ENCODE data around the gene TTI1. TPM values are rescaled to one million over a fixed set of nuclear protein-coding genes. Genes with fewer than 3 reads are reported as not detected.
A peak's percentile ranks its signal among the peaks of the same experiment; 100 is the strongest.

The TTI1 gene
- total and polyA plus RNA-seq, 2 experiments from 2014 or later = 17.8 to 56.4 TPM

DNA sequence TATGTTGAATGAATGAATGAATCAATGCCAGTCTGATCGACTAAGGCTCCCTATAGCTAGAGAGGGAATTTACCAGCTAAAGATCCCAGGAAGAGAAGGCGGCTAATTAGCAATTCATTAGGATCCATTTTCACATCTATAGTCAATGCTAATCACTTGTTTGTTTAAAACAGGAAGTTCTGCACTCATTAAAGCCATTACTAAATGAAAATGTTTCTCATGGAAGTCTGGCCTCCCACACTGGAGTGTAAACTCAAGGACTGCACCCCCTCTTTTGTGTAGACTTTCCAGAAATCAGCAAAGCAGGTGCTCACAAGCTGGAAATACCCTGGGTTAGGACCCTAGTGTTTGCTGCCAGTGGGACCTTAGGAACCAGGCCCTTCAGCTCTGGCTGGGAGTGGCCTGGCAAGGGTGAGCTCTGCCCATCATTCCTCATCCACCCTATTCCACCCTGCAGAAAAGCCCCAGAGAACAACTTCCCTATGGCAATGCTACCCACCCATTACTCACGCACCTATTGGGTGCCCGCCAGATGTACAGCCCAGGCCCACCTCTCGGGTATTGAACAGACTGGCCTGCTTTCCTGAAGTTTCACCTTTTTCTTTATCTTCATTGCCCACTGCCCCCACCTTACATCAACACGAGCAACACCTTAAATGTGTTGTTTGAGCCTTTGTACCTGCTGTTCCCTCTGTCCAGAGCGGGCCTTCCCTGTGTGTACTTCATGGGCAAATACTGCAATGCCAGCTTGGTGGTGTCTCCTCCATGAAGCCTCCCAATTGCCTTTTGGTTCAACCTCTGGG lies 60.8 kb downstream of the TTI1 start (continued):
- TF ChIP-seq, protein P1, sequence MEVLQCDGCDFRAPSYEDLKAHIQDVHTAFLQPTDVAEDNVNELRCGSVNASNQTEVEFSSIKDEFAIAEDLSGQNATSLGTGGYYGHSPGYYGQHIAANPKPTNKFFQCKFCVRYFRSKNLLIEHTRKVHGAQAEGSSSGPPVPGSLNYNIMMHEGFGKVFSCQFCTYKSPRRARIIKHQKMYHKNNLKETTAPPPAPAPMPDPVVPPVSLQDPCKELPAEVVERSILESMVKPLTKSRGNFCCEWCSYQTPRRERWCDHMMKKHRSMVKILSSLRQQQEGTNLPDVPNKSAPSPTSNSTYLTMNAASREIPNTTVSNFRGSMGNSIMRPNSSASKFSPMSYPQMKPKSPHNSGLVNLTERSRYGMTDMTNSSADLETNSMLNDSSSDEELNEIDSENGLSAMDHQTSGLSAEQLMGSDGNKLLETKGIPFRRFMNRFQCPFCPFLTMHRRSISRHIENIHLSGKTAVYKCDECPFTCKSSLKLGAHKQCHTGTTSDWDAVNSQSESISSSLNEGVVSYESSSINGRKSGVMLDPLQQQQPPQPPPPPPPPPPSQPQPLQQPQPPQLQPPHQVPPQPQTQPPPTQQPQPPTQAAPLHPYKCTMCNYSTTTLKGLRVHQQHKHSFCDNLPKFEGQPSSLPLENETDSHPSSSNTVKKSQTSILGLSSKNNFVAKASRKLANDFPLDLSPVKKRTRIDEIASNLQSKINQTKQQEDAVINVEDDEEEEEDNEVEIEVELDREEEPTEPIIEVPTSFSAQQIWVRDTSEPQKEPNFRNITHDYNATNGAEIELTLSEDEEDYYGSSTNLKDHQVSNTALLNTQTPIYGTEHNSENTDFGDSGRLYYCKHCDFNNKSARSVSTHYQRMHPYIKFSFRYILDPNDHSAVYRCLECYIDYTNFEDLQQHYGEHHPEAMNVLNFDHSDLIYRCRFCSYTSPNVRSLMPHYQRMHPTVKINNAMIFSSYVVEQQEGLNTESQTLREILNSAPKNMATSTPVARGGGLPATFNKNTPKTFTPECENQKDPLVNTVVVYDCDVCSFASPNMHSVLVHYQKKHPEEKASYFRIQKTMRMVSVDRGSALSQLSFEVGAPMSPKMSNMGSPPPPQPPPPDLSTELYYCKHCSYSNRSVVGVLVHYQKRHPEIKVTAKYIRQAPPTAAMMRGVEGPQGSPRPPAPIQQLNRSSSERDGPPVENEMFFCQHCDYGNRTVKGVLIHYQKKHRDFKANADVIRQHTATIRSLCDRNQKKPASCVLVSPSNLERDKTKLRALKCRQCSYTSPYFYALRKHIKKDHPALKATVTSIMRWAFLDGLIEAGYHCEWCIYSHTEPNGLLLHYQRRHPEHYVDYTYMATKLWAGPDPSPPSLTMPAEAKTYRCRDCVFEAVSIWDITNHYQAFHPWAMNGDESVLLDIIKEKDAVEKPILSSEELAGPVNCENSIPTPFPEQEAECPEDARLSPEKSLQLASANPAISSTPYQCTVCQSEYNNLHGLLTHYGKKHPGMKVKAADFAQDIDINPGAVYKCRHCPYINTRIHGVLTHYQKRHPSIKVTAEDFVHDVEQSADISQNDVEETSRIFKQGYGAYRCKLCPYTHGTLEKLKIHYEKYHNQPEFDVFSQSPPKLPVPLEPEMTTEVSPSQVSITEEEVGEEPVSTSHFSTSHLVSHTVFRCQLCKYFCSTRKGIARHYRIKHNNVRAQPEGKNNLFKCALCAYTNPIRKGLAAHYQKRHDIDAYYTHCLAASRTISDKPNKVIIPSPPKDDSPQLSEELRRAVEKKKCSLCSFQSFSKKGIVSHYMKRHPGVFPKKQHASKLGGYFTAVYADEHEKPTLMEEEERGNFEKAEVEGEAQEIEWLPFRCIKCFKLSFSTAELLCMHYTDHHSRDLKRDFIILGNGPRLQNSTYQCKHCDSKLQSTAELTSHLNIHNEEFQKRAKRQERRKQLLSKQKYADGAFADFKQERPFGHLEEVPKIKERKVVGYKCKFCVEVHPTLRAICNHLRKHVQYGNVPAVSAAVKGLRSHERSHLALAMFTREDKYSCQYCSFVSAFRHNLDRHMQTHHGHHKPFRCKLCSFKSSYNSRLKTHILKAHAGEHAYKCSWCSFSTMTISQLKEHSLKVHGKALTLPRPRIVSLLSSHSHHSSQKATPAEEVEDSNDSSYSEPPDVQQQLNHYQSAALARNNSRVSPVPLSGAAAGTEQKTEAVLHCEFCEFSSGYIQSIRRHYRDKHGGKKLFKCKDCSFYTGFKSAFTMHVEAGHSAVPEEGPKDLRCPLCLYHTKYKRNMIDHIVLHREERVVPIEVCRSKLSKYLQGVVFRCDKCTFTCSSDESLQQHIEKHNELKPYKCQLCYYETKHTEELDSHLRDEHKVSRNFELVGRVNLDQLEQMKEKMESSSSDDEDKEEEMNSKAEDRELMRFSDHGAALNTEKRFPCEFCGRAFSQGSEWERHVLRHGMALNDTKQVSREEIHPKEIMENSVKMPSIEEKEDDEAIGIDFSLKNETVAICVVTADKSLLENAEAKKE (CRISPR knock-in tag; IDR thresholded peaks at IDR 0.05) = no peak
- TF ChIP-seq NANOG (IDR thresholded peaks at IDR 0.05; ENCODE audit: borderline replicate concordance) (peak; percentile 69; the same call in 1 of the 2 replicates), STAT1 (IDR thresholded peaks at IDR 0.05; ENCODE audit: unreplicated experiment) (no peak), EZH2phosphoT487 (IDR thresholded peaks at IDR 0.05; ENCODE audit: unreplicated experiment) (no peak)
- TF ChIP-seq, protein P2, sequence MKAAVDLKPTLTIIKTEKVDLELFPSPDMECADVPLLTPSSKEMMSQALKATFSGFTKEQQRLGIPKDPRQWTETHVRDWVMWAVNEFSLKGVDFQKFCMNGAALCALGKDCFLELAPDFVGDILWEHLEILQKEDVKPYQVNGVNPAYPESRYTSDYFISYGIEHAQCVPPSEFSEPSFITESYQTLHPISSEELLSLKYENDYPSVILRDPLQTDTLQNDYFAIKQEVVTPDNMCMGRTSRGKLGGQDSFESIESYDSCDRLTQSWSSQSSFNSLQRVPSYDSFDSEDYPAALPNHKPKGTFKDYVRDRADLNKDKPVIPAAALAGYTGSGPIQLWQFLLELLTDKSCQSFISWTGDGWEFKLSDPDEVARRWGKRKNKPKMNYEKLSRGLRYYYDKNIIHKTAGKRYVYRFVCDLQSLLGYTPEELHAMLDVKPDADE (IDR thresholded peaks at IDR 0.05) = 0 out of 2 replicates have a peak, but pooled peaks have one; percentile 13

DNA sequence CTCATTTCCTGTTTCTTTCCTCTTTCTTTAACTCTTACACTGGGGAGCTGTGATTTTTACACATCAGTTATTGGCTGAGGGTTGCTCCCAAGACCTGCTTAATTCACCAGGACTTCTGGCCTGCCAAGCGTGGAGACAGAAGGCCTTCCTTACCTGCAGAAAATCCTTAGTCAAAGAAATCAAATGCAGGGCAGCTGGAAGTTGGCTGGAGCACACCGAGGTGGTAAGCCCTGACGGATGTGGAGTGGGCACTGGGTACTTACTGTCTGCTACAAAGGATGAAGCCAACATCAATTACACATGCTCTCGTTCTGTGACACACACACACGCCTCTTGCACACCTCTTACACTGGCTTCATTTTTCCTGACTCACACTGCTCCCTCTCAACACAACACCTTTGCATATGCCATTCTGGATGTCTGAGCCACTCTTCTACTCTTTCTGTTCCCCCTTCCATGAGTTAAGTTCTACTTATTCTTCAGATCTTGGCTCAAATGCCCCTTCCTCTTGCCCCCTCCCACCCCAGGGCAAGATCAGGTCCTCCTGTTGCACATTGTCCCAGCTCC lies 61.6 kb downstream of the TTI1 start:
- Histone ChIP-seq H3K9me2 (ENCODE audit: insufficient read depth) (no peaks in the 10 kb centered on the region), H3K27ac (ENCODE audit: low read depth) (no peak overlapping the region), H3F3A (replicated peaks; ENCODE audit: low read depth) (no peaks in the 10 kb centered on the region; the same call in 1 of the 2 replicates), H3K4me2 (peak overlapping the region; percentile 72), H3K36me3 (ENCODE audit: insufficient read depth) (no peaks in the 10 kb centered on the region; the same call in 1 of the 2 replicates), H3K79me2 (replicated peaks; ENCODE audit: insufficient read depth) (no peaks in the 10 kb centered on the region), H3K4me3 (peak overlapping the region; percentile 36), H4K20me1 (replicated peaks; ENCODE audit: insufficient read depth) (no peaks in the 10 kb centered on the region), H3K4me1 (ENCODE audit: insufficient read depth) (peaks cover 49% of the 10 kb centered on the region), H2AFZ (no peak overlapping the region), H3K27me3 (ENCODE audit: insufficient read depth) (peaks cover 14% of the 10 kb centered on the region; the same call in 1 of the 2 replicates)
- H3K27ac Mint-ChIP-seq = no peak overlapping the region
- H3K9me3 Mint-ChIP-seq = peaks cover 28% of the 10 kb centered on the region
- no peak for DNase-seq (ENCODE audit: low spot score)
- no peak overlapping the region; the same call in 2 of the 3 replicates for H3K4me3 Mint-ChIP-seq
- H3K36me3 Mint-ChIP-seq (ENCODE audit: low read depth) = peaks cover 19% of the 10 kb centered on the region
- no peak for ATAC-seq
- peaks cover 11% of the 10 kb centered on the region for H3K27me3 Mint-ChIP-seq (ENCODE audit: insufficient read depth, low read depth, poor library complexity)
- H3K4me1 Mint-ChIP-seq = peaks cover 45% of the 10 kb centered on the region
- TF ChIP-seq CREB1 (CRISPR knock-in tag; IDR thresholded peaks at IDR 0.05; ENCODE audit: low read depth) (no peak), JUNB (IDR thresholded peaks at IDR 0.05; ENCODE audit: unreplicated experiment) (no peak), POLR2AphosphoS5 (IDR thresholded peaks at IDR 0.05; ENCODE audit: low read depth) (no peak)
- TF ChIP-seq, protein P3, sequence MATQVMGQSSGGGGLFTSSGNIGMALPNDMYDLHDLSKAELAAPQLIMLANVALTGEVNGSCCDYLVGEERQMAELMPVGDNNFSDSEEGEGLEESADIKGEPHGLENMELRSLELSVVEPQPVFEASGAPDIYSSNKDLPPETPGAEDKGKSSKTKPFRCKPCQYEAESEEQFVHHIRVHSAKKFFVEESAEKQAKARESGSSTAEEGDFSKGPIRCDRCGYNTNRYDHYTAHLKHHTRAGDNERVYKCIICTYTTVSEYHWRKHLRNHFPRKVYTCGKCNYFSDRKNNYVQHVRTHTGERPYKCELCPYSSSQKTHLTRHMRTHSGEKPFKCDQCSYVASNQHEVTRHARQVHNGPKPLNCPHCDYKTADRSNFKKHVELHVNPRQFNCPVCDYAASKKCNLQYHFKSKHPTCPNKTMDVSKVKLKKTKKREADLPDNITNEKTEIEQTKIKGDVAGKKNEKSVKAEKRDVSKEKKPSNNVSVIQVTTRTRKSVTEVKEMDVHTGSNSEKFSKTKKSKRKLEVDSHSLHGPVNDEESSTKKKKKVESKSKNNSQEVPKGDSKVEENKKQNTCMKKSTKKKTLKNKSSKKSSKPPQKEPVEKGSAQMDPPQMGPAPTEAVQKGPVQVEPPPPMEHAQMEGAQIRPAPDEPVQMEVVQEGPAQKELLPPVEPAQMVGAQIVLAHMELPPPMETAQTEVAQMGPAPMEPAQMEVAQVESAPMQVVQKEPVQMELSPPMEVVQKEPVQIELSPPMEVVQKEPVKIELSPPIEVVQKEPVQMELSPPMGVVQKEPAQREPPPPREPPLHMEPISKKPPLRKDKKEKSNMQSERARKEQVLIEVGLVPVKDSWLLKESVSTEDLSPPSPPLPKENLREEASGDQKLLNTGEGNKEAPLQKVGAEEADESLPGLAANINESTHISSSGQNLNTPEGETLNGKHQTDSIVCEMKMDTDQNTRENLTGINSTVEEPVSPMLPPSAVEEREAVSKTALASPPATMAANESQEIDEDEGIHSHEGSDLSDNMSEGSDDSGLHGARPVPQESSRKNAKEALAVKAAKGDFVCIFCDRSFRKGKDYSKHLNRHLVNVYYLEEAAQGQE (IDR thresholded peaks at IDR 0.05; ENCODE audit: unreplicated experiment) = no peak
- TF ChIP-seq, protein P4, sequence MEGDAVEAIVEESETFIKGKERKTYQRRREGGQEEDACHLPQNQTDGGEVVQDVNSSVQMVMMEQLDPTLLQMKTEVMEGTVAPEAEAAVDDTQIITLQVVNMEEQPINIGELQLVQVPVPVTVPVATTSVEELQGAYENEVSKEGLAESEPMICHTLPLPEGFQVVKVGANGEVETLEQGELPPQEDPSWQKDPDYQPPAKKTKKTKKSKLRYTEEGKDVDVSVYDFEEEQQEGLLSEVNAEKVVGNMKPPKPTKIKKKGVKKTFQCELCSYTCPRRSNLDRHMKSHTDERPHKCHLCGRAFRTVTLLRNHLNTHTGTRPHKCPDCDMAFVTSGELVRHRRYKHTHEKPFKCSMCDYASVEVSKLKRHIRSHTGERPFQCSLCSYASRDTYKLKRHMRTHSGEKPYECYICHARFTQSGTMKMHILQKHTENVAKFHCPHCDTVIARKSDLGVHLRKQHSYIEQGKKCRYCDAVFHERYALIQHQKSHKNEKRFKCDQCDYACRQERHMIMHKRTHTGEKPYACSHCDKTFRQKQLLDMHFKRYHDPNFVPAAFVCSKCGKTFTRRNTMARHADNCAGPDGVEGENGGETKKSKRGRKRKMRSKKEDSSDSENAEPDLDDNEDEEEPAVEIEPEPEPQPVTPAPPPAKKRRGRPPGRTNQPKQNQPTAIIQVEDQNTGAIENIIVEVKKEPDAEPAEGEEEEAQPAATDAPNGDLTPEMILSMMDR (conservative IDR thresholded peaks at IDR 0.05; ENCODE audit: low read depth in 2 of 2) = no peak
